HG03432 (cell line): ENCODE results near the gene TMC3.

Source experiments
- ATAC-seq: cut with Tn5 transposase; IDR thresholded peaks from one replicate; pipeline ENCODE4 v1.9.1; 2021; ENCODE audit warnings: mild to moderate bottlenecking, moderate library complexity; ENCODE audit not compliant: unreplicated experiment

TMC3 gene

GRCh38 chr15:81323944-81324881 is 49.8 kb downstream of the TMC3 start, which contains the start of gene STARD5:
TSS of gene STARD5 (minus strand) at chr15:81324141. CDS start at chr15:81324099, 42 bp downstream.
- ATAC-seq: peak; percentile 100

- peak; percentile 19 for ATAC-seq
These were observed 50.5 kb downstream of the TMC3 start for GRCh38 chr15:81323559-81323943.

- no peak for ATAC-seq
These were observed 51.2 kb downstream of the TMC3 start for GRCh38 chr15:81322676-81323253.

- ATAC-seq: no peak
These were observed 52.3 kb downstream of the TMC3 start for GRCh38 chr15:81321667-81322066.

GRCh38 chr15:81317642-81318017 is 56.4 kb downstream of the TMC3 start:
- ATAC-seq: no peak

GRCh38 chr15:81316267-81316666 is 57.7 kb downstream of the TMC3 start:
- no peak for ATAC-seq

GRCh38 chr15:81315452-81316175 is 58.4 kb downstream of the TMC3 start:
- no peak for ATAC-seq

GRCh38 chr15:81314378-81314777 is 59.6 kb downstream of the TMC3 start:
- no peak for ATAC-seq

GRCh38 chr15:81313686-81314085 is 60.3 kb downstream of the TMC3 start:
- no peak for ATAC-seq

- no peak for ATAC-seq
These were observed 61.0 kb downstream of the TMC3 start for GRCh38 chr15:81312790-81313543.

- ATAC-seq: peak; percentile 55
These were observed 62.1 kb downstream of the TMC3 start for GRCh38 chr15:81311752-81312464.

GRCh38 chr15:81310480-81310879 is 63.5 kb downstream of the TMC3 start:
- no peak for ATAC-seq

- no peak for ATAC-seq
These were observed 64.2 kb downstream of the TMC3 start for GRCh38 chr15:81309647-81310450.

GRCh38 chr15:81308260-81308659 is 65.8 kb downstream of the TMC3 start:
- no peak for ATAC-seq

- ATAC-seq: no peak
These were observed 69.8 kb downstream of the TMC3 start for GRCh38 chr15:81304226-81304625.

GRCh38 chr15:81303244-81304225 is 70.5 kb downstream of the TMC3 start:
- no peak for ATAC-seq

GRCh38 chr15:81302701-81303109 is 71.3 kb downstream of the TMC3 start:
- no peak for ATAC-seq

GRCh38 chr15:81301815-81302399 is 72.1 kb downstream of the TMC3 start:
- peak; percentile 89 for ATAC-seq
